ENCODE results near the gene MASP2.

The MASP2 gene

GRCh38 chr1:11072216-11072917 is 25.3 kb upstream of the MASP2 start:
- ATAC-seq = no peak

DNA sequence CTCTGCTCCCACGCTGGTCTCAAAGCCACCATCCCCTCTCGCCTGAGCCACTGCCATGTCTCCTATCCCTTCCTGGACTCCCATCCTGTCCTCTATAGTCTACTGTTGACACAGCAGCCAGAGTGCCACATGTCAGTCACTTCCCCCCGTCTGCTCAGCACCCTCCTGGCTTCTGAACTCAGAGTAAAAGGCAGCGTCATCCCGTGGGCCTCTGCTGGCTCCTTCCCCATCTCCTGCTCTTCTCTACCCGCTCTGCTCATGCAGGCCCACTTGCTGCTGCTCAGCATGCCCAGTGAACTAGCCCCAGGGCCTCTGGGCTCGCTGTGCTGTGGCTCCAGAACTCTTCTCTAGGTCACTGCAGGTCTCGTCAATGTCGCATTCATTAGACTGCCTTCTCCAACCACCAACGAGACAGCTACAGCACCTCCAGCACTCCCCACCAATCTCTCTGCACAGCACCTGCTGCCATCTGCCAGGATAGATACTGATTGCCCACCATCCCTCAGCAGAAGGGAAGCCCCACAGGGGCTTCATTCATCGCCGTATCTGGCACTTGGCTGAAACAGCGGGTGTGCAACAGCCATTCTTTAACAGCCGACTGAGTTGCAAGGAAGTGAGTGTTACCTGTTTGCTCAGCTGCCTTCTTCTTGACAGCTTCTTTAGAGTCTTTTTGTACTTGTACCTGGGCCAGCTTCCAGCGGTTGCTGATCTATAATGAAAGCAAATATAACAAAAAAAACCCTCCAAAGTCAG is 24.6 kb upstream of the MASP2 start:
- TF ChIP-seq ZFP30 (CRISPR knock-in tag; IDR thresholded peaks at IDR 0.05) (no peak), BACH2 (CRISPR knock-in tag; IDR thresholded peaks at IDR 0.05; ENCODE audit: borderline replicate concordance) (no peak), ISL1 (CRISPR knock-in tag; IDR thresholded peaks at IDR 0.05) (no peak), SNAI2 (CRISPR knock-in tag; IDR thresholded peaks at IDR 0.05) (no peak), CSRNP3 (CRISPR knock-in tag; IDR thresholded peaks at IDR 0.05) (no peak), ESRRG (CRISPR knock-in tag; IDR thresholded peaks at IDR 0.05) (no peak), ZNF565 (CRISPR knock-in tag; conservative IDR thresholded peaks at IDR 0.05; ENCODE audit: low read depth) (no peak), CSDC2 (CRISPR knock-in tag; IDR thresholded peaks at IDR 0.05) (no peak)
- TF ChIP-seq, protein P1, sequence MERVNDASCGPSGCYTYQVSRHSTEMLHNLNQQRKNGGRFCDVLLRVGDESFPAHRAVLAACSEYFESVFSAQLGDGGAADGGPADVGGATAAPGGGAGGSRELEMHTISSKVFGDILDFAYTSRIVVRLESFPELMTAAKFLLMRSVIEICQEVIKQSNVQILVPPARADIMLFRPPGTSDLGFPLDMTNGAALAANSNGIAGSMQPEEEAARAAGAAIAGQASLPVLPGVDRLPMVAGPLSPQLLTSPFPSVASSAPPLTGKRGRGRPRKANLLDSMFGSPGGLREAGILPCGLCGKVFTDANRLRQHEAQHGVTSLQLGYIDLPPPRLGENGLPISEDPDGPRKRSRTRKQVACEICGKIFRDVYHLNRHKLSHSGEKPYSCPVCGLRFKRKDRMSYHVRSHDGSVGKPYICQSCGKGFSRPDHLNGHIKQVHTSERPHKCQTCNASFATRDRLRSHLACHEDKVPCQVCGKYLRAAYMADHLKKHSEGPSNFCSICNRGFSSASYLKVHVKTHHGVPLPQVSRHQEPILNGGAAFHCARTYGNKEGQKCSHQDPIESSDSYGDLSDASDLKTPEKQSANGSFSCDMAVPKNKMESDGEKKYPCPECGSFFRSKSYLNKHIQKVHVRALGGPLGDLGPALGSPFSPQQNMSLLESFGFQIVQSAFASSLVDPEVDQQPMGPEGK (CRISPR knock-in tag; IDR thresholded peaks at IDR 0.05; ENCODE audit: borderline replicate concordance) = no peak
- no peak for ATAC-seq

More at GRCh38 chr1:11072216-11072917, 25.3 kb upstream of the MASP2 start:
- TF ChIP-seq ZFP30 (CRISPR knock-in tag; IDR thresholded peaks at IDR 0.05) (no peak), CSDC2 (CRISPR knock-in tag; IDR thresholded peaks at IDR 0.05) (no peak), GLIS3 (CRISPR knock-in tag; IDR thresholded peaks at IDR 0.05) (no peak), CREB5 (CRISPR knock-in tag; IDR thresholded peaks at IDR 0.05; ENCODE audit: low read depth) (no peak)

GRCh38 chr1:11070876-11071275 is 23.8 kb upstream of the MASP2 start:
- TF ChIP-seq ESRRG (CRISPR knock-in tag; IDR thresholded peaks at IDR 0.05) (no peak), GLIS3 (CRISPR knock-in tag; IDR thresholded peaks at IDR 0.05) (no peak), POU6F1 (CRISPR knock-in tag; IDR thresholded peaks at IDR 0.05; ENCODE audit: borderline replicate concordance, low read depth) (no peak), BACH2 (CRISPR knock-in tag; IDR thresholded peaks at IDR 0.05; ENCODE audit: borderline replicate concordance) (no peak), ZNF8 (CRISPR knock-in tag; IDR thresholded peaks at IDR 0.05) (no peak), ZC3H10 (CRISPR knock-in tag; IDR thresholded peaks at IDR 0.05) (no peak), CSDC2 (CRISPR knock-in tag; IDR thresholded peaks at IDR 0.05) (no peak), SNAI2 (CRISPR knock-in tag; IDR thresholded peaks at IDR 0.05) (no peak), OSR1 (CRISPR knock-in tag; IDR thresholded peaks at IDR 0.05) (no peak), TCF4 (CRISPR knock-in tag; IDR thresholded peaks at IDR 0.05; ENCODE audit: borderline replicate concordance) (no peak), ZNF565 (CRISPR knock-in tag; conservative IDR thresholded peaks at IDR 0.05; ENCODE audit: low read depth) (no peak), ARNTL (CRISPR knock-in tag; IDR thresholded peaks at IDR 0.05; ENCODE audit: borderline replicate concordance, low read depth) (no peak), CREB5 (CRISPR knock-in tag; IDR thresholded peaks at IDR 0.05; ENCODE audit: low read depth) (no peak), ZFP3 (CRISPR knock-in tag; IDR thresholded peaks at IDR 0.05) (no peak), PPARA (CRISPR knock-in tag; IDR thresholded peaks at IDR 0.05; ENCODE audit: borderline replicate concordance) (no peak)
- TF ChIP-seq, protein P2, sequence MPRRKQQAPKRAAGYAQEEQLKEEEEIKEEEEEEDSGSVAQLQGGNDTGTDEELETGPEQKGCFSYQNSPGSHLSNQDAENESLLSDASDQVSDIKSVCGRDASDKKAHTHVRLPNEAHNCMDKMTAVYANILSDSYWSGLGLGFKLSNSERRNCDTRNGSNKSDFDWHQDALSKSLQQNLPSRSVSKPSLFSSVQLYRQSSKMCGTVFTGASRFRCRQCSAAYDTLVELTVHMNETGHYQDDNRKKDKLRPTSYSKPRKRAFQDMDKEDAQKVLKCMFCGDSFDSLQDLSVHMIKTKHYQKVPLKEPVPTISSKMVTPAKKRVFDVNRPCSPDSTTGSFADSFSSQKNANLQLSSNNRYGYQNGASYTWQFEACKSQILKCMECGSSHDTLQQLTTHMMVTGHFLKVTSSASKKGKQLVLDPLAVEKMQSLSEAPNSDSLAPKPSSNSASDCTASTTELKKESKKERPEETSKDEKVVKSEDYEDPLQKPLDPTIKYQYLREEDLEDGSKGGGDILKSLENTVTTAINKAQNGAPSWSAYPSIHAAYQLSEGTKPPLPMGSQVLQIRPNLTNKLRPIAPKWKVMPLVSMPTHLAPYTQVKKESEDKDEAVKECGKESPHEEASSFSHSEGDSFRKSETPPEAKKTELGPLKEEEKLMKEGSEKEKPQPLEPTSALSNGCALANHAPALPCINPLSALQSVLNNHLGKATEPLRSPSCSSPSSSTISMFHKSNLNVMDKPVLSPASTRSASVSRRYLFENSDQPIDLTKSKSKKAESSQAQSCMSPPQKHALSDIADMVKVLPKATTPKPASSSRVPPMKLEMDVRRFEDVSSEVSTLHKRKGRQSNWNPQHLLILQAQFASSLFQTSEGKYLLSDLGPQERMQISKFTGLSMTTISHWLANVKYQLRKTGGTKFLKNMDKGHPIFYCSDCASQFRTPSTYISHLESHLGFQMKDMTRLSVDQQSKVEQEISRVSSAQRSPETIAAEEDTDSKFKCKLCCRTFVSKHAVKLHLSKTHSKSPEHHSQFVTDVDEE (CRISPR knock-in tag; IDR thresholded peaks at IDR 0.05) = no peak
- ATAC-seq = no peak; the same call in 2 of the 3 replicates

Data from SK-N-SH treated with all-trans-retinoic acid at 6 μM for 48 hours (cell line).